Activated effector memory CD4-positive, alpha-beta T cell treated with anti-CD3 and anti-CD28 coated beads, Interleukin-2, amount 50 U/mL, for 16 hours (primary cell): ENCODE measurements around the gene KCNMB2.

Source experiments
- DNase-seq: peaks from one replicate; pipeline ENCODE4 v3.0.0-alpha.2; 2020

The KCNMB2 gene

DNA sequence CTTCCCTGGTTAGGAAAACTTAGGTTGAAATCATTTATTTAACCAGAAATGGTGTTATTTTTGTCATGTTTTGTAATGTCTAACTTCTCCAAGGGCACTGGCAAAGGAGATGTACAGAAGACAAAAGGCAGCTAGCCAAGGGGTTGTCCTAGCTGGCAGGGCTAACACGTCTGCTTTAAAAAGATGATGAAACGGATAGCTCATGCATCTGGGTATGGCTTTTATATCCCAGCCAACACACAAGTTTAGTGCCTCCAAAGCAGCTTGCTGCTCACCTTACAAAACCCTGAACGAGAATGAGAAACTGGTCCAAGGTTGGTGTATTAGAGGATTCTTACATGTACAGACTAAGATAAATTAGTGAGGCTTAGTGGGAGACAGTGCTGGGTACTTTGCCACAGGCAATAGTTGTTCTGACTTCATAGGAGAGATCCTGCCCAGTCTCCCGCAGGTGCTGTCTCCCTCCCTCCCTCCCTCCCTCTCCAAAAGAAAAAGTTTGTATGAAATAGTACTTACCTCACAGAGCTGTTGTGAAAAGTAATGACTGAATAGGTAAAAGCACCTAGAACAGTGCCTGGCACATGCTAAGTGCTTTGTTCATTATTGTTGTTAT is 47.8 kb downstream of the KCNMB2 start:
- no peak for DNase-seq

DNA sequence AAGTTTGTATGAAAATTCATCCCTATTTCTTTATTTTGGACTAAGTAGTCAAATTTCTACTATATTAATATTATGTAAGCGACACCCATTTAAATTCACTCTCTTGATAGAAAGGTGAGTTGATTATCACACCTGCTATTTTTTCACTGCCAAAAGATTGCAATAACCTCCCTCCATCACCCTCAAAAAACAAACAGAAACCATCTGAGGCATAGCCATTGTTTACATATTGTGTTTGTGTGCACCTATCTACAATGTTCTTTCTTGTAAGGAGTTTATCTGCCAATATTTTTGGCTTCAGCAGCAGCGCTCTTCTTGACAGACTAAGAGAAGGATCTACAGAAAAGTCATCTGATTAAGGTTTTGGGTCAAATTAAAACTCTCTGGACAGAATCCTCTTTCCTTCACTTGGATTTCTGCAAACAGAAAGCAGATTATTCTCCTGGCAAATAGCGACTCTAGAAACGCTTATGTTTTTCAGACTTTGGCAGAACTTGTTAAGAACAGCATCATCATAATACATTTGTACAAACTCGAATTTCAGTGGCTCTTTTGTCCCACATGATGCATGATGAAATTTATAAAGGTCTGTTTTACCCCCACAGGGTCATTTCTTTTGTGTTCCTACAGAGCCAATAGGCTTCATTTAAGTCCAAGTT is 48.6 kb downstream of the KCNMB2 start:
- no peak for DNase-seq

DNA sequence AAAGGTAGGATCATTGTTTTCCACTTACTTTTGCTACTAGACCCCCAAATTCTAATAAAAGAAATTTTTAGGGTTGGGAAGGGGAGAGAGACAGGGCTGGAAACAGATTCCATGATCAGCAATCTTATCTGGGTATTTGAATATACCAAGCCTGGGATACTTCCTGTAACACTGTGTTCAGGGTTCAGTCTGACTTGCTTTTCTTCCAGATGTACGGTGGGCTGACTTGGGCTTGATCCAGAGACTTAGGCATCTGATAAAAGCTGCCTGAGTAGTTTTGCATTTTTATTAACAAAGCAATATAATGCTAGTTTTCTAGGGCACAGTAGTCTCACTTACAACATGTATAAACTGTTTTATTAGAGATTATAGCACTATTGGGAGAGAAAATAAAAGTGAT is 49.2 kb downstream of the KCNMB2 start:
- DNase-seq = no peak

DNA sequence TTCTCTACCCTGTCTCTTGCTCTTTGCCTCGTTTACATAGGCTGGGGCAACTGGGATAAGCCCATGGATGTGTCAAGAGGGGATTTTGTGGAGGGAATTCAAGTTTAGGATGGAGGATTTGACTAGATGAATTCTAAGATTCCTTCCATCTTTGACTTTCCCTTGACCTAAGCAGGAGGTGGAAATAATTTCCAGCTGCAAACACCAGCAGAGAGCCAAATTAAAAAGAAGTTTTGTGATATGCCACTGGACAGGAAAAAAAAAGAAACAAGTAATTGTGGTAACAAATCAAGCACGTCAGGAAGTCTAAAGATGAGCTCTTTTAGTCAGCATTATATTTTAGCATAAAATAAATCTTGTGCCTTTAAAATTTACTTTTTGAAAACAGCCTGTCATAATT is 49.8 kb downstream of the KCNMB2 start:
- no peak for DNase-seq

DNA sequence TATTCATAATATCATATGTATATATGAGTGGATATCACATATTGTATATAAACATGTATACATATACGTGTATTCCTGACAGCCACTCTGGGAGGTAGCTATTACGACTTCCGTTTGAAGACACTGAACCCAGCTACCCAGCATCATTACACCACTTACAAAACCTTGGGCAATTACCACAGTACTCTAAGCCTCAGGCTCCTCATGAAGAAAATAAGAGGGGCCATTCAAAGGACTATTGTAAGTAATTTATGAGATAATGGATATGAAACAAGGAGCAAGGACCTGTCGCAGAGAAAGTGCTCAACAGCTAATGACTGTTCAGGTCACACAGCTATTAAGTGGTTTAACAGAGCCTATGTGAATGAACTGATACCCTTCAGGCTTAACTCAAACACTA is 52.4 kb downstream of the KCNMB2 start:
- no peak for DNase-seq

DNA sequence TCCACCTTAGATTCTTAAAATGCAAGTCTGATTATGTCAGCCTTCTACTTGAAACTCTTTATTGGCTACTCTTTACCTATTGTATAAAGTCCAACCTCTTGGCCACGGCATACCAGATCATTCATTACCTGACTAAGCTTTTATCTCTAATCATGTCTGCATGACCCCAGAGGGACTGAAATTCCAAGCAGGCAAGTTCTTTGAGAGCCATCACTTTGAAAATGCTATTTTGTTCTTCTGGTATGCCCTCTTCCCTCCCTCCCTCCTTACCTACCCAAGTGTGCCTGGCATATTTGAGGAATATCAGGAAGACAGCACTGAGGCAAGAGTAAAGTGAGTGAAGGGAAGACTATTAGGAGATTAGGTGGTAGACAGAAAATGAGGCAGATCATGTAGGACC is 57.5 kb downstream of the KCNMB2 start:
- no peak for DNase-seq

DNA sequence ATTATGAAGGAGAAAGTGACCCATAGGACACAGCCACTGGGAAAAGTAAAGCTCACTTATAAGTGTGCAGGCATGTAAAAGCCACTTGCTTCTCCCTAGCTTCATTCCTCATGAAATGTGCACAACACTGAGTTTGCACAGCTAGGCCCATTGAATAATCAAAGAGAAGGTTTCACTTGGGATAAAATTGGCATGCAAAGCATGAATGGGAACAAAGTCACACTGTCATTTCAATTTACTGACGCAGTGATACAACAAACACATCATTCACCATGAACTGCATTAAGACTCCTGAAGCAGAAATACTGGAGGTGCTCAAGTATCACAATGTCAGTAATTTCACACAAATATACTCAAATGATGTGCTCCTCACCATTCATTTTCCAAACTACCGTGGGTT is 61.1 kb downstream of the KCNMB2 start:
- no peak for DNase-seq

DNA sequence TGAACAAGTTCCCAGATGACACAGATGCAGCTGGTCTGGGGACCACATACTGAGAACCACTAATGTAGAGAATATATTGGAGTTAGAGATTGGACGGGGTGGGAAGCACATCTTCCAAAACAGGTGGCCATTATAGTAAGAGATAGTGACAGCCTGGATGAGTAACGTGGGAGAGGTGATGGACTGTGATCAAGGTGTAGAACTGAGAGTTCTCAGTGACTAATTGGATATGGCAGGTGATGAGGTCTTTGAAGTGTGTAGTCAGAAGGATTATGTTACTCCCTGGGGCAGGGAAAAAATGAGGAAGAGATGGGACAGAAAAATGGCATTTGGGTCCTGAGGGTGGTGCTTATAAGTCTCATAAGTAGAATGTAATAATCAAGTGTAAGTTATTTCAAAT is 66.6 kb downstream of the KCNMB2 start:
- DNase-seq = no peak

DNA sequence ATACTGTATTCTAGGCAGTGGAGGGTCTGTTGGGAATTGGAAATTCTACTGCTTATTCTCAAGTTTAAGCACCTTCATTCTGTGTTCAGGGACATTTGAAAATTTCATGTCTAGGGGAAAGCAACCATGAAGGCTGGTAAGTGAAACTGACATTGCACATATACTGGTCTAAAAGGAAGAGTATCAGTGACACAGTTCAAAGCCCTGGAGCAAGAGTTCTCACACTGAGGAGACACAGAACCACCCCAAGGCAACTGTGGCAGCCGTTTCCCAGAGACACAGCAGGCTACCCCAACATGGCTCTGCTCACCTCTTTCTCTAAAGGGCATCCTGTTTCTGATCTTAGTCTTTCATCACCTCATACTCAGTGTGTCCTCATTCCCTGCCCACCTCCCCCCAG is 67.5 kb downstream of the KCNMB2 start:
- DNase-seq = no peak

DNA sequence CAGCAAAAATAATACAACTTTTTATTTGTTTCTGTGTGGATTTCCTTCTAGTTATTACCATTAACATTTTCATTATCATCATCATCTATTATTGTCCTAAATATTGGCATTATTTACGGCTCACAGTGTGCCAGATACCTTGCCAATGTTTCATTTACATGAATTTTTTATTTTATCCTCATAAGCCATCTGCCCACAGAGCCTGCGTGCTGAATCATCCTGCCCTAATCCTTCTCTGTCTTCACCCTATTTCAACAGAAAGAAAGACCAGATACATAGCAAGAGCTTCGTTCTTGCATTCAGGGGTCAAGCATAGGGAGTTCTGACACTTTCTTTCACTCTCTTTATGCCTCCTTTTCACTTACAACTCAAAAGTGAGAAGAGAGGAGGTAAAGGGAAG is 82.0 kb downstream of the KCNMB2 start:
- no peak for DNase-seq

DNA sequence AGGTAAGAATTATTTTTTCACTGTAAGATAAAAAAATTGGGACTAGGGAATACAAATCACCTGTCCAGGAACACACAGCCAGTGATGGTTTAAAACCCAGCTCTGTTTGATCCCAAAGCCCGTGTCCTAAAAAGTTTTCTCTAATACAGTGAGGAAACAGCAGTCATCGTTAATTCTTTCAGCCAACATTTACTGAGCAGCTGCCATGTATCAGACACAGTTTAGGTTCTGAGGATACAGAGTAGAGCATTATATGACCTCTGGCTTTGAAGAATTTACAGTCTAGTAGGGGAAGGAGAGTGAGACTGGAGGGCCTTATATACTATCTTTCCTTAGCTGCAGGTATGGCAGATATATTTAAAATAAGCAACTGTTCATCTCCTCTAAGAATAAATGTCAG is 82.7 kb downstream of the KCNMB2 start:
- DNase-seq = no peak

DNA sequence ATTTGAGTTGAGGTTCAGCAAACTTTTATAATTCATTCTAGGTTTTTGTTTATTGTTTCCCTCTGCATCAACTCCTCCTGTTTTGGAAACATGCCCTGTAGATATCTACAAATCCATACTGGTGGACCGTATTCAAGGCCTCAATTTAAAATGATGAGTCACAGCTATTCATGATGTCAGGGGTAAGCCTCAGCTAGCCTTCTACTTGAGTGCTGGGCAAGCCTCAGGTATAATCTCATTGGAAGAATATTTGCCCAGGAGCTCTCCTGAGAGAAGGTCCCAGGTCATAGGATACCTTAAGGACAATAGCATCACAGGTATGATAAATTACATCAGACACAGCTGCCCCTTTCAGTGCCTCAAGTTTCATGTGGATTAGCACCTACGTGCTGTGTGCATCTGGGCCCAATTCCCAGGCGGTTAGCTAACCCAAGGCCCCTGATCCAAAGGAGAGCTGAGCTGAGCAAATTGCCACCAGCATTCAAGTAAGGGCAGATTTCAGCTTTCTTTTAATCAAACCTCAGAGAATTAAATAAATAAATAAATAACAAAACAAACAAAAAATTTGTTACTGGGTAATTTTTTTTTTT is 87.5 kb downstream of the KCNMB2 start:
- no peak for DNase-seq

DNA sequence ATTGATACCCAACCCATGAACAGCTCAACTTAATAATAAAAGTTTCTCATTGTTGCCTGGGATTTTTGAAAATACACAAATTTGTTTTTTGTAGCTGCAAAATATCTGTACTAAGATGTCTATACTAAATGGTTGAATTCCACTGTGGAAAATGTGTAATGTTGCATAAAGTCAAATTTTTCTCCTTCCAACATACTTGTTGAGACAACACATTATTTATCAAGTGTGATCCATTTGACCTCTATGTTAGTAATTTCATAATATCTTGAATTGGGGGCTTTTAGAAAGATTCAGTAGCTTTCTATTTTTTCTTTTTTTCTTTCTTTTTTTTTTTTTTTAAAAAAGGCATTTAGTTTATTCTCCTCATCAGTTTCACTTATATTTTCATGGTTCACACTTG is 88.0 kb downstream of the KCNMB2 start:
- no peak for DNase-seq

DNA sequence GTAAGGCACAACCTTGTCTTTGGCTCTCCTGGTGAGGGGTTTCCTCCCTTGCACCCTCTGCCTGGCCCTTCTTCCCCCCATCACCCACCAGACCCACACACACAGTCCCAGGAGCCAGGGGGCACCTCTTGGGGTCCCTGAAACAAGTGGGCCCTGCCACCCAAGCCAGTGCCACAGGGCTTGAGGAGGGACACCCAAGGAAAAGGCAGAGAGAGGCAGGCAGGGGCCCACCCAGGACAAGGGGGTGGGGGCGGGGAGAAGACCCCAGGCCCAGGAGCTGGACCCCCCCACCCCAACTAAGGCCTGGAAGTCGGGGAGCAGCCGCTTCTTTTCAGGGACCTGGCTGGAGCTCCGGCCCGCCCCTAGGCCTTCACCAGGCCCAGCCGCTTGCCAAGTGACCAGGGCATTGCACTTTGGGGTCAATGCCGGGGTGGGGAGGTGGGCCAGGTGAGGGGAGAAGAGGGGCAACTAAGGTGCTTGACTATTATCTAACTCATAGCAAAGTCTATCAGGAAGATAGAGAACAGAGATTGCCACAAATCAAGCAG is 88.9 kb downstream of the KCNMB2 start:
- no peak for DNase-seq

DNA sequence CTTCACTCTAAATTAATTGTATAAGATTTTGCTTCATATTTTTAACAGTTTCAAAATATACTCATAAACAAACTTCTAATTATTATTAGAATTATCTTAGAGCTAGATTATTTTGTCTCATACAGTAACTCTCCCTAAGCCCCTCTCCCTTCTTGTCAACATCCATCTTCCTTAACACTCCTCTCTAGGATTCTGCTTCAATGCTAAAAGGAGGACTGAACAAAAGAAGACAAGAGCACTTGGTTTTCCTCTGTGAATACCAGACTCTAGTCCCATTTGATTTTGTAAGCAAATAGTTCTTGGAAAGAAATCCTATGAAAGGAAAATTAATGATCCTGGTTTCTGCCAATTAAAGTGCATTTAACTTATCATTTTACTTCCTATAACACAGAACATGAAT is 91.8 kb downstream of the KCNMB2 start:
- no peak for DNase-seq

DNA sequence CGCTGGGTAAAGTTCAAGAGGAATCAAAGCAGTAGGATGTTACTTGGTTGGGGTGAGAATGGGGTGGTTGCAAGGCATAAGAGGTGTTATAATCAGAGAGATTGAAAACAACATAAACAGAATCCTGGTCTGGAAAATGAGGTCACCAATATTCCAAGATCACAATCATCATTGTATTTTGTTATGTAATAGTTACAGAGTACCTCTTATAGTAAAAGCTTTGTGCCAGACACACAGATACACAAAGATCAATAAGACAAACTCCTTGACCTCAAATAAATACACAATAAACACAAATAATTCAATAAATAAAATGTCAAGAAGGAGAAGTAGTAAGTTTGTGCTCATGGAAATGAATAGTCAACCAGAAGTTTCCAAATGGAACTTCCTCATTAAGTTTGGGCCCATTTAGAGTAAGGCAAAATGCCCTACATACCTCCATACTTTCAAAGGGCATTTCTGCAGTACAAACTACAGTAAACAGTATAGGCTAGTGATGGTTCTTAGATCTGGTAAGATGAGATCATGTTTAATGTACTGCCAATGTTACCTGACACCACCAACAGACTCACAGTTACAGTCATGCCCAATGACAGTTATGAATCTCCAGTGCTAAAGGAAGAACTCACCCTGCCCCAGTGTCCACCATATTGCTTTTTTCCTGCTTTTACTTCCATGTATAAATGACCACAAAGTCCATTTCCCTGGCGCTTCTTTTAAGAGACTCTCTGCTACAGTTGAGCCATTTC is 93.4 kb downstream of the KCNMB2 start:
- DNase-seq = no peak

DNA sequence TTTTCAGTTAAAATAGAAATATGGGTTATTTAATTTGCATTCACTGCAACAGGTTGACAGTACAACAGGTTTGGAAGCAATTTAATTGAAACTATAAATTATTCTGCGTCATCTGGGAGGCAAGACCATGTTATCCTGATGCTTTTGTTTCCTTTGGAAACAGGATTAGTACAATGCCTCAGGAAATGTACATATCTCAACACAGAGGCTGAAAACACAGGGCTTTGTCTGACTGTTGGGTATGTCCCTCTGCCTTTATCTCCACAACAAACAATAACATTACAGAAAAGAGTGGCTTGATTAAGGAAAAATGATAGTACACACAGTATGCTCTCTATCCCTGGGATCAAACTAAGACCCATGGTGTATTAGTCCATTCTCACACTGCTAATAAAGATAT is 95.7 kb downstream of the KCNMB2 start:
- DNase-seq = no peak

DNA sequence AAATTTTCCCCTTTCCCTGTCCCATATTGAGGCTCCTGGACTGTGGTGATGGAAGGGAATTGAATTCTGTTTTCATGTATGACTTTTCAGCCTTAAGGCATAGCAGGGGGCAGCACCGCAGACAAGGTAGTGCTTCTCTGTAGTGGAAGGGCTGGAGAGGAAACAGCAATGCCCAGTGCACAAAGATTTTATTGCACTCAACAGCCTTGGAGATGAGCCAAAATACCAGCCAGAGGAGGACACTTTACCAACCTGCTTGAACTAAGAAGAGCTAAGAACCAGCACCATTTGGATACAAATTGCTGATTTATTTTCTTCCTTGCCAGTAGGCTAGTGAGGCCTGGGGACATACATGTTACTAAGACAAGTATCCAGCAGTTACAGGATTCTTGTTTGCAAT is 98.7 kb downstream of the KCNMB2 start:
- DNase-seq = no peak

DNA sequence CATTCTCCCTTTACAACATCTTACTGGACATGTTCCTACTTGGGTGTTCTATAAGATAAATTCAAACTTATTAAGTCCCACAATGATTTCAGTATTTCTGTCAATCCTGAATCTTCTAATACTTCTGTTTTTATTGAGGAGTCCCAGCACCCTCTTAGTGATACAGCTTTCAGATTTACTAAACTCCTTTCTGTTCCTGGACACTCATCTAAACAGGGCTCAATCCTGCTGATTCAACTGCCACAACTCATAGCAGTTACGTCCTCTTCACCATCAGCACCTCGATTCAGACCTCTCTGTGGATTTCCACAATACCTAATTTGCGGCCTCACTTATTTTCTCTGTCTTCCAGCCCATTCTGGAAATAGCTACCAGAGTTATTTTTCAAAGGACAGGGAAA is 101.6 kb downstream of the KCNMB2 start:
- no peak for DNase-seq

DNA sequence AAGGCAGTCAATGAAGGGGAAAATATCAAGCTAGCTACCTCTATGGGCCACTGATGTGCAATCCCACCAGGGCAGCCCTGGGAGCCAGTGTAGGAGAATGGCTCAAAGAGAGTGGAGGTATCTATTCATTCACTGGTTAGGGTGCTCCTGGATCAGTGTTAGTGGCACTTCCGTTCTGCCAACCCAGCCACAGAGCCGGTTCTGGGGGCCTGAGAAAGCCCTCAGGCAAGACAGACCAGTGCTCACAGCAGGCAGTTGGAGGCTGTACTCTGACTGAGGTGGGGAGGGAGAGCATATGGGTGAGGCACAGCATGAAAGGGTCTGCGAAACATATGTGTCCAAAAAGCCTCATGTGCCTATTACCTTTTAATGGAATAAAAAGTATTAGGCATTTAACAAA is 109.3 kb downstream of the KCNMB2 start:
- no peak for DNase-seq

DNA sequence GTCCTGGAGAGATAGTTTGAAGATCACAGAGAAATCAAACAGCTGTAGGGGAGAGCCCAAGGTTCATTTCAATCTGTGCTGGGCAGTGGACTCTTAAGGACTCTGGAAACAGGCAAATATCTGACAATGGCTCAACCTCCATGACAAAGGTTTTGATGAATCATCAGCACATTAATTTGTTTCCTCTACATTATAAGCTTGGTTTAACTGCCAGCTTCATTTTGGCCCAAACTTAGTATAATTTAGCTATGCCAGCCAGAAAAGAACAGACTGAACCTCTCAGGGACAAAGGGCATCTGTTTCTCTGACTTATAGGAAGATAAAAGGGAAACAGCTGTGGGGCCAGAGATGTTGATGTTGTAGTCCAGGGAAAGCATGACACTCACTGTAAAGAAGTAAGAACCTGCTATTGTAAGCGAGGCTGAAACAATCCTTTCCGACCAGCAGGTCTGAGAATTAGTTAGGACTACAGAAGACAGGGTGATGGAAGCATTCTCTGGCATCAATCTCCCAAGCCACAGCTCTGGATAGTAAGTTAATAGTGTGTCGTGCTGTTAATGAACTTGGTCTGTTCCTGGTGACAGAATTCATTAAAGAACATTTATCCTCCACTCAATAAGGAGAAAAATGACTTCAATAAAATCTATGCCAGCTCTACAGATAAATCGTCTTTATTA is 110.1 kb downstream of the KCNMB2 start:
- DNase-seq = no peak

DNA sequence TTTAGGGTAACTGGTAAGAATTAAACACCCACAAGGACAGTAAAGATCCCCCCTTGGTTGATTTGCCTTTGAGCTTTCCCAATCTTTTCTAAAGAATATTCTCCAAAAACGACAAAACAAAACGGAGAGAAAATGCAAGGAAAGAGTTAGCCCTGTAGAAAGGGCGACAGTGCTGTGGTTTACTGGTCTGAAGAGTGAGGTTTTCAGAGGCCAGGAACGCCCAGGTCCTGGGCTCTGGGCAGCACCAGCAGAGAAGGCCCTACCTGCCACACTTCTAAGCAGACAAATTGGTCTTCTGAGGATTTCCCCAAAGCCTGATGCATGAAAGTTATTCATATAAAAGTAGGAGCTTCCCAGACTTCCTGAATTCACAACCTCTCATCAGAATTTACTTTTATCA is 119.3 kb downstream of the KCNMB2 start:
- no peak for DNase-seq

DNA sequence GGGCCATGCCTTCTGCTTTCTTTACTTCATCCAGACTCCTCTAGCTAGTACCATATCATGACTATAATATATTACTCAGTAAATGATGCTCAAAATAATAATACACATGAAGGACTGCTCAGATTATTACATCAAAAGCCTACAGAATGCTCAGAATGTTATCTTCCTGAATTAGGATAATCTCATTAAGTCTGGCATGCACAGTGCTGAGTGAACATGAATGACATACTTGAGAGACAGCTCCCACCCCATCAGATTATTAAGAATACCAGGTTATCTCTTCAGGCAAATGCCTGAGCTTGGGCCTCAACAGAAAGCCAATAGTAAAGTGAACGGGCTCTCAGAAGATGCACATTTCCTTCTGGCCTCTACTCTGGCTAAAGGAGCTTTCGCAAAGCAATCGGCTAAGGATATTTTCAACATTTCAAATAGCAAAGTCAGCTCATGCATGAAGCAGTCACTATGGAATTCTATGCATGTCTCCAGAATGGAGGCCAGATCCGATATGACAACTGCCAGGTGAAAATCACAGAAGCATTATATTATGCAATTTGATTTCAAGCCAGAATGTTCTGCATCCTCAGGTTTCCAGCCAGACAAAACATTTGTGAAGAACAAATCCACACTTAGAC is 122.6 kb downstream of the KCNMB2 start:
- no peak for DNase-seq
